ENCODE results near the gene NUP188. TPM values are rescaled to one million over a fixed set of nuclear protein-coding genes. Genes with fewer than 3 reads are reported as not detected.

The NUP188 gene
- total RNA-seq, 1 experiment from 2014 or later, result 52.0 TPM

DNA sequence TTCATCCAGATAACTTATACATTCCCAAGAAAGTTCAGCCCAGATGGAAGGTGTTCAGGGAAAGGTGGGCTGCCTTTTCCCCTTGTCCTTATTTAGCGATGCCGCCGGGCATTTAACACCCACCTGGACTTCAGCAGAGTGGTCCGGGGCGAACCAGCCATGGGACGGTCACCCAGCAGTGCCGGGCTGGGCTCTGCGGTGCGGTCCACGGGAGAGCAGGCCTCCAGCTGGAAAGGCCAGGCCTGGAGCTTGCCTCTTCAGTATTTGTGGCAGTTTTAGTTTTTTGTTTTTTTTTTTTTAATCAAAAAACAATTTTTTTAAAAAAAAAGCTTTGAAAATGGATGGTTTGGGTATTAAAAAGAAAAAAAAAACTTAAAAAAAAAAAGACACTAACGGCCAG is 30.8 kb upstream of the NUP188 start:
- Histone ChIP-seq H3K4me1 (ENCODE audit: insufficient read depth, low read length) (peaks cover 43% of the 10 kb centered on the region), H2AFZ (ENCODE audit: low read length) (no peak overlapping the region), H3F3A (ENCODE audit: low read length, unreplicated experiment) (no peaks in the 10 kb centered on the region), H4K20me1 (ENCODE audit: low read length) (no peaks in the 10 kb centered on the region), H3K27me3 (ENCODE audit: low read length) (no peaks in the 10 kb centered on the region), H3K9ac (ENCODE audit: low read length) (peak overlapping the region; percentile 38; the same call in 1 of the 2 replicates), H3K9me2 (replicated peaks; ENCODE audit: low read length) (no peaks in the 10 kb centered on the region), H3K27ac (ENCODE audit: low read length) (peak overlapping the region; percentile 75), H3K79me2 (ENCODE audit: low read length) (peaks cover 37% of the 10 kb centered on the region), H3K36me3 (ENCODE audit: low read depth, low read length) (peaks cover 19% of the 10 kb centered on the region), H3K4me3 (ENCODE audit: low read length) (no peak overlapping the region), H3K4me2 (ENCODE audit: low read length) (no peak overlapping the region), H3K9me3 (ENCODE audit: low read length) (no peaks in the 10 kb centered on the region)
- BruUV-seq (replicated peaks), result TSS peak; percentile 60
- ChIA-PET POLR2A (ENCODE audit: unreplicated experiment) (no interaction called here), CTCF (interaction anchor here (0.7 kb wide), 1 partner anchor 99 kb away, joined by 3 read pairs; no protein-coding TSS in a partner anchor)
- DNase-seq (no peak), ATAC-seq (no peak)
- intact Hi-C loops (cut with micrococcal nuclease), result loop anchor here (5.0 kb wide), 1 partner anchor 34 kb away; the partner anchor contains the start of genes KYAT1 and LRRC8A
- TF ChIP-seq, protein P1, sequence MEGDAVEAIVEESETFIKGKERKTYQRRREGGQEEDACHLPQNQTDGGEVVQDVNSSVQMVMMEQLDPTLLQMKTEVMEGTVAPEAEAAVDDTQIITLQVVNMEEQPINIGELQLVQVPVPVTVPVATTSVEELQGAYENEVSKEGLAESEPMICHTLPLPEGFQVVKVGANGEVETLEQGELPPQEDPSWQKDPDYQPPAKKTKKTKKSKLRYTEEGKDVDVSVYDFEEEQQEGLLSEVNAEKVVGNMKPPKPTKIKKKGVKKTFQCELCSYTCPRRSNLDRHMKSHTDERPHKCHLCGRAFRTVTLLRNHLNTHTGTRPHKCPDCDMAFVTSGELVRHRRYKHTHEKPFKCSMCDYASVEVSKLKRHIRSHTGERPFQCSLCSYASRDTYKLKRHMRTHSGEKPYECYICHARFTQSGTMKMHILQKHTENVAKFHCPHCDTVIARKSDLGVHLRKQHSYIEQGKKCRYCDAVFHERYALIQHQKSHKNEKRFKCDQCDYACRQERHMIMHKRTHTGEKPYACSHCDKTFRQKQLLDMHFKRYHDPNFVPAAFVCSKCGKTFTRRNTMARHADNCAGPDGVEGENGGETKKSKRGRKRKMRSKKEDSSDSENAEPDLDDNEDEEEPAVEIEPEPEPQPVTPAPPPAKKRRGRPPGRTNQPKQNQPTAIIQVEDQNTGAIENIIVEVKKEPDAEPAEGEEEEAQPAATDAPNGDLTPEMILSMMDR (conservative IDR thresholded peaks at IDR 0.05; ENCODE audit: low read depth, low read length), result no peak
- TF ChIP-seq EZH2phosphoT487 (IDR thresholded peaks at IDR 0.05; ENCODE audit: borderline replicate concordance, low read length) (no peak), EZH2 (IDR thresholded peaks at IDR 0.05; ENCODE audit: low read length, unreplicated experiment) (no peak)

DNA sequence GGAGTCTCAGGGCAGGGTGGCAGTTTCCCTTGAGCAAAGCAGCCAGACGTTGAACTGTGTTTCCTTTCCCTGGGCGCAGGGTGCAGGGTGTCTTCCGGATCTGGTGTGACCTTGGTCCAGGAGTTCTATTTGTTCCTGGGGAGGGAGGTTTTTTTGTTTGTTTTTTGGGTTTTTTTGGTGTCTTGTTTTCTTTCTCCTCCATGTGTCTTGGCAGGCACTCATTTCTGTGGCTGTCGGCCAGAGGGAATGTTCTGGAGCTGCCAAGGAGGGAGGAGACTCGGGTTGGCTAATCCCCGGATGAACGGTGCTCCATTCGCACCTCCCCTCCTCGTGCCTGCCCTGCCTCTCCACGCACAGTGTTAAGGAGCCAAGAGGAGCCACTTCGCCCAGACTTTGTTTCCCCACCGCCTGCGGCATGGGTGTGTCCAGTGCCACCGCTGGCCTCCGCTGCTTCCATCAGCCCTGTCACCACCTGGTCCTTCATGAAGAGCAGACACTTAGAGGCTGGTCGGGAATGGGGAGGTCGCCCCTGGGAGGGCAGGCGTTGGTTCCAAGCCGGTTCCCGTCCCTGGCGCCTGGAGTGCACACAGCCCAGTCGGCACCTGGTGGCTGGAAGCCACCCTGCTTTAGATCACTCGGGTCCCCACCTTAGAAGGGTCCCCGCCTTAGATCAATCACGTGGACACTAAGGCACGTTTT is 30.2 kb upstream of the NUP188 start:
- no peaks in the 10 kb centered on the region for H4K20me1 ChIP-seq (ENCODE audit: low read length)
- TSS peak; percentile 10 for BruUV-seq (replicated peaks)
- H2AFZ ChIP-seq (ENCODE audit: low read length), result no peak overlapping the region
- ChIA-PET CTCF (interaction anchor here (0.7 kb wide), 1 partner anchor 99 kb away, joined by 3 read pairs; no protein-coding TSS in a partner anchor), POLR2A (ENCODE audit: unreplicated experiment) (no interaction called here)
- ATAC-seq (peak; percentile 41), DNase-seq (peak; percentile 78)
- H3K4me2 ChIP-seq (ENCODE audit: low read length), result no peak overlapping the region
- peaks cover 38% of the 10 kb centered on the region for H3K4me1 ChIP-seq (ENCODE audit: insufficient read depth, low read length)
- peak overlapping the region; percentile 75 for H3K27ac ChIP-seq (ENCODE audit: low read length)
- peaks cover 37% of the 10 kb centered on the region for H3K79me2 ChIP-seq (ENCODE audit: low read length)
- no peaks in the 10 kb centered on the region for H3K27me3 ChIP-seq (ENCODE audit: low read length)
- no peaks in the 10 kb centered on the region for H3K9me2 ChIP-seq (replicated peaks; ENCODE audit: low read length)
- H3K9ac ChIP-seq (ENCODE audit: low read length), result 0 out of 2 replicates have a peak overlapping the region, but pooled peaks have one; percentile 38
- no peaks in the 10 kb centered on the region for H3F3A ChIP-seq (ENCODE audit: low read length, unreplicated experiment)
- H3K36me3 ChIP-seq (ENCODE audit: low read depth, low read length), result peaks cover 19% of the 10 kb centered on the region
- no peak for TF ChIP-seq EZH2phosphoT487 (IDR thresholded peaks at IDR 0.05; ENCODE audit: borderline replicate concordance, low read length)
- TF ChIP-seq, protein P1 (conservative IDR thresholded peaks at IDR 0.05; ENCODE audit: low read depth, low read length), result no peak
- no peak for TF ChIP-seq EZH2 (IDR thresholded peaks at IDR 0.05; ENCODE audit: low read length, unreplicated experiment)
- no peak overlapping the region for H3K4me3 ChIP-seq (ENCODE audit: low read length)
- H3K9me3 ChIP-seq (ENCODE audit: low read length), result no peaks in the 10 kb centered on the region
- intact Hi-C loops (cut with micrococcal nuclease), result loop anchor here (5.0 kb wide), 1 partner anchor 35 kb away; the partner anchor contains the start of genes KYAT1 and LRRC8A

DNA sequence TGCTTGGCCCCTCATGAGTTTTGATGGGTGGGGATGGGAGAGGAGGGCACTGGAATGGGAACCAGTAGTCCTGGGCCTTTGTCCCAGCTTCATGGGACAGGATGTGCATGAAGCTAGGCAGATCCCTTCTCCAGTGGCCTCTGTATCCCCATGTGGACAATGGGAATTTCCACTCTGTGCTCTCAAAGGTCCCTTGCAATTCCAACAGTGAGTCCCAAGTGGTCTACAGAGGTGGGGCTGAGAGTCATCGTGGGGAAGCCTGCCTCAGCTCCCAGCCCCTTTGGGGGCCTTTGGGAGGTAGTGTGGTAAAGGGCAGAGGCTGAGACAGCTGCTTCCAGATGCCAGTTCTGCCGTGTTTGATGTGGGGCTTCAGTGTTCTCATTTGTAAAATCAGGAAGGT is 28.6 kb upstream of the NUP188 start:
- H3K79me2 ChIP-seq (ENCODE audit: low read length), result peaks cover 24% of the 10 kb centered on the region
- no peak for DNase-seq
- ATAC-seq, result no peak
- intact Hi-C loops (cut with micrococcal nuclease), result loop anchor here (5.0 kb wide), 1 partner anchor 37 kb away; the partner anchor contains the start of genes KYAT1 and LRRC8A
- no peak overlapping the region for H3K4me3 ChIP-seq (ENCODE audit: low read length)
- no peaks in the 10 kb centered on the region for H4K20me1 ChIP-seq (ENCODE audit: low read length)
- no peak overlapping the region for H2AFZ ChIP-seq (ENCODE audit: low read length)
- H3K27ac ChIP-seq (ENCODE audit: low read length), result no peak overlapping the region
- H3K9ac ChIP-seq (ENCODE audit: low read length), result no peak overlapping the region
- H3F3A ChIP-seq (ENCODE audit: low read length, unreplicated experiment), result no peaks in the 10 kb centered on the region
- CTCF ChIA-PET, result interaction anchor here (0.6 kb wide), 1 partner anchor 498 kb away, joined by 4 read pairs; the partner anchor contains the start of gene CERCAM
- no peaks in the 10 kb centered on the region for H3K27me3 ChIP-seq (ENCODE audit: low read length)
- H3K9me3 ChIP-seq (ENCODE audit: low read length), result no peaks in the 10 kb centered on the region
- TF ChIP-seq, protein P1 (conservative IDR thresholded peaks at IDR 0.05; ENCODE audit: low read depth, low read length), result no peak
- no peak for TF ChIP-seq EZH2 (IDR thresholded peaks at IDR 0.05; ENCODE audit: low read length, unreplicated experiment)
- no peak for TF ChIP-seq EZH2phosphoT487 (IDR thresholded peaks at IDR 0.05; ENCODE audit: borderline replicate concordance, low read length)
- H3K9me2 ChIP-seq (replicated peaks; ENCODE audit: low read length), result no peaks in the 10 kb centered on the region
- BruUV-seq (replicated peaks), result no TSS peak
- POLR2A ChIA-PET (ENCODE audit: unreplicated experiment), result no interaction called here
- H3K36me3 ChIP-seq (ENCODE audit: low read depth, low read length), result peaks cover 19% of the 10 kb centered on the region
- H3K4me2 ChIP-seq (ENCODE audit: low read length), result no peak overlapping the region
- H3K4me1 ChIP-seq (ENCODE audit: insufficient read depth, low read length), result peaks cover 25% of the 10 kb centered on the region
